GM21786 (cell line): ENCODE data around the gene NGRN.

Source experiments
- ATAC-seq: cut with Tn5 transposase; IDR thresholded peaks from one replicate; pipeline ENCODE4 v1.9.1; 2021; ENCODE audit not compliant: unreplicated experiment

Gene NGRN

GRCh38 chr15:90315278-90315982, 50.0 kb downstream of the NGRN start:
- no peak for ATAC-seq

GRCh38 chr15:90316139-90316538, 50.7 kb downstream of the NGRN start:
- no peak for ATAC-seq

- ATAC-seq: no peak
Measured at GRCh38 chr15:90318591-90318990, 53.1 kb downstream of the NGRN start.

GRCh38 chr15:90320062-90320884, 54.8 kb downstream of the NGRN start:
- ATAC-seq: peak; percentile 91

GRCh38 chr15:90320885-90321278, 55.4 kb downstream of the NGRN start:
- no peak for ATAC-seq
